Loucy (cell line): ENCODE results near the gene CEP164.

Source experiments
- CTCF ChIP-seq: fragments of 200-600 bp; sonication (generic); conservative IDR thresholded peaks from 2 replicates; pipeline ENCODE4 v1.5.1; 2014; ENCODE audit warnings: mild to moderate bottlenecking, antibody characterized with exemption, low read length
- EZH2phosphoT487 ChIP-seq: fragments of 200-600 bp; IDR thresholded peaks from 2 replicates; pipeline ENCODE4 v1.6.1; 2018; ENCODE audit warnings: antibody characterized with exemption, mild to moderate bottlenecking, moderate library complexity, borderline replicate concordance

GRCh38 chr11:117374316-117375055 lies 46.8 kb downstream of the CEP164 start:
- TF ChIP-seq CTCF (no peak), EZH2phosphoT487 (no peak)
